WI38 (cell line): ENCODE measurements around the gene ILF2.

Experiments
- H3K4me3 ChIP-seq: 2 replicates; pipeline ENCODE4 v1.5.1; 2011; ENCODE audit warnings: low read depth, mild to moderate bottlenecking, control low read depth, low read length
- CTCF ChIP-seq: IDR thresholded peaks from 2 replicates; pipeline ENCODE4 v1.5.1; 2012; ENCODE audit warnings: low read depth, mild to moderate bottlenecking, control low read depth, low read length

The ILF2 gene

DNA sequence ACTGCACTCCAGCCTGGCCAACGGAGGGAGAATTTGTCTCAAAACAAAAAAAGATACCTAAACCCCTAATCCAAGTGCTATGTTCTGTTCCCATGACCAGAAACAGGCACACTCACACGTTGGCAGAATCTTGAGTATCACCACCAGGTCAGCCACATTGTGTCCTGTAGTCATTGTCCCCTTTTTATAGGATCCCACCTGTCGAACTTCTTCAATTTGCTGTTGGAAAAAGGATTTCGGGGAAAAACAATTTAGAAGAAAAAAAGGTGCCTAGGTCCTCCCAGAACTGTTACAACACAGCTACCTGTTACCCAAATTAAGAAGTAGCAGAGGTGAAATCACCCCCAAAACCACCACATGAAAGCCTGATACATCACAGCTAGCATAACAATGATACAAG lies 3.4 kb downstream of the ILF2 start:
- no peak overlapping the region for H3K4me3 ChIP-seq

DNA sequence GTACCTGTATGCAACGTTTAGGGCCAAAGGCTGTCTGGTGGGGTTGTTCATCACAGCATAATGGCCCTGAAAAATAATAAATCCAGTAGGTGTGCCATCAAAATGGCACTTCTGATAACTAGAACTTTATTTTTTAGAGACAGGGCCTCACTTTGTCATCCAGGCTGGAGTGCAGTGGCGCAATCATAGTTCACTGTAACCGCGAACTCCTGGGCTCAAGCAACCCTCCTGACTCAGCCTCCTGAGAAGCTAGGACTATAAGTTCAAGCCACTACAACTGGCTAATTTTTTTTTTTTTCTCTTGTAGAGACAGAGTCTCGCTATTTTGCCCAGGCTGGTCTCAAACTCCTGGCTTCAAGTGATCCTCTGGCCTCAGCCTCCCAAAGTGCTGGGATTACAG lies 7.6 kb downstream of the ILF2 start:
- TF ChIP-seq CTCF = no peak
- no peak overlapping the region for H3K4me3 ChIP-seq

More for the DNA sequence above, 3.4 kb downstream of the ILF2 start:
- TF ChIP-seq CTCF = no peak

DNA sequence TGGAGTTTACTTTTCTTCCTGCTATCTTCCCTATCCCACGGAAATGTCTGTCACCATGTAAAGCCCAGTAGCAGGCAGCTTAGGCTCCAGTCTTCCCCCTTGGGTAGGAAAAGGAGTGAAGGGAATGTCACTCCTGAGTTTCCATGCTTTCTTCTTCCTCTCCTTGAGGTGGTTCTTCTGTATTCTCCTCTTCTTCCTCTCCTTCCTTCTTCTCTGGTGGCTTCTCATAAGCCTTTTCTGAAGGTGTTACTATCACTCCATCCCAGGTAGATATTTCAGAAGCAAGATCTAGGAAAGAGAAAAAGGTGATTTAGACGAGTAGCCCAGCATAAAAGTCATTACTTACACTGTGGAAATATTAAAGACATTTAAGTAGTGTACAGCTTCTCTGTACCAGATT lies 8.5 kb downstream of the ILF2 start:
- TF ChIP-seq CTCF = no peak
- no peak overlapping the region for H3K4me3 ChIP-seq

DNA sequence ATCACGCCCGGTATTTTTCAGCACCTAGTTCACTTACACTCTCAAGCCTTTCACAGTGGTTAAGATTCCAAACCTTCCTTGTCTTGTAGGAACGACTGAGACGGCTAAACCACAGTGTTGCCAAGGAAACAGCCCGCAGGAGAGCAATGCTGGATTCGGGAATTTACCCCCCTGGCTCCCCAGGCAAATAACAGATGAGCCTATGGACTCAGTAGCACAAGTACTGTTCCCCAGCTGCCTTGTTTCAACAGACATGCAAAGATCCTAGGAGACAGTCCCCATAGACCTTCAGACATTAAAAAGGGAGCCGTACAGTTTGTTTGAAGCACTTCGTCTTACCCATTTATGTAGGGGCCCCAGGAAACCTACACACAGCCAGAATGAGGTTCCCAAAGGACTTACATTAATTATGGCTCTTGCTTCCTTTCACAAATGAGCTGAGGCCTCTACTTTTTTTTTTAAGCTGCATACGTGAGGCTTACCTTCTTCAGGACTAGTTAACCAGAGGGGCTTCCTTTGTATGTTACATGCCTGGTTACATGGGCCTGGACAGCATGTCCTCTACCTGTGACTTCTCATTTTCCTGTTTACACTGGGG lies 9.6 kb downstream of the ILF2 start:
- H3K4me3 ChIP-seq = no peak overlapping the region
- TF ChIP-seq CTCF = no peak

DNA sequence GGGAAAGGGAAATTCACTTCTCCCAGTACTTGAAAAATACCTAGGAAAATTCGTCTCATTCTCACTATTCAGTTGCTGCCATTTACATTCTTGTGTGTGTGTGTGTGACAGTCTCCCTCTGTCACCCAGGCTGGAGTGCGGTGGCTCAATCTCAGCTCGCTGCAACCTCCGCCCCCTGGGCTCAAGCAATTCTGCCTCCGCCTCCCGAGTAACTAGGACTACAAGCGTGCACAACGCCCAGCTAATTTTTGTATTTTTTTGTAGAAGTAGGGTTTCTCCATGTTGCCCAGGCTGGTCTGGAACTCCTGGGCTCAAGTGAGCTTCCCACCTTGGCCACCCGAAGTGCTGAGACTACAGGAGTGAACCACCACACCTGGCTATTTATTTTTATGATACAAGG lies 11.1 kb downstream of the ILF2 start:
- H3K4me3 ChIP-seq = peak overlapping the region; percentile 89
- TF ChIP-seq CTCF = no peak

- H3K4me3 ChIP-seq = peak overlapping the region; percentile 89
- TF ChIP-seq CTCF = no peak
Measured at GRCh38 chr1:153659175-153659534, 11.6 kb downstream of the ILF2 start.

DNA sequence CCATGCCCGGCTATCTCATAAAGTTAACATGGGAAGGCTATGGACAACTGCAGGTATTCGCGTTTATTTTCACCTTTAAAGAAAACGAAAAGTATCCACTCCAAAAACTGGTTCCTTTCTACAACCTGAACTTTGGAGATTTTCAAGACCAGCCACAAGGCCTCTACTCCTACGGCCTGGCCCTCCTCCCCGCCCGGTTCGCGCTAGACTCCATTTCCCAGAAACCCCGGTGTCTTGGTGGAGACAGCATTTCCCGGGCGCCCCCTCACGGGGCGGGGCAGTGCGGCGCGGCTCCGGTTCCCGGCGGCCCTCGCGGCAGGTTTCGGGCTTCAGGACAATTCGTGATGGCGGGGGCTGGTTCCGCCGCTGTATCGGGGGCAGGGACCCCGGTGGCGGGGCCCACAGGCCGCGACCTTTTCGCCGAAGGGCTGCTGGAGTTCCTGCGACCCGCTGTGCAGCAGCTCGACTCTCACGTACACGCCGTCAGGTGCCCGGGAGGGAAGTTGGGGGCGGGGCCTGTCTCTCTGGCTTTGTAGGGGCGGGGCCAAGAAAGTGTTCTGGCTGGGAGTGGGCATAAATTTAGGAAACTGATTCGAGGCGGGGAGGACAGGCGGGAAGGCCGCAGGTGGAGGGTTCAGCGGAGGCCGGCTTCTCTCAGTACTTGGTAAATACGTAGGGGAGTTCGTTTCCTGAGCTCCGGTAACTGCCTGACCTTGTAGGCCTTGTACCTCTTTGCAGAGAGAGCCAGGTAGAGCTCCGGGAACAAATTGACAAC lies 12.2 kb downstream of the ILF2 start, which contains the start of gene SNAPIN:
Gene SNAPIN, plus strand, starts transcription at position 304 of the 775 bp plus-strand sequence. Its CDS starts 41 bp downstream, at position 345.
- no peak for TF ChIP-seq CTCF
- peak within 1 kb of the TSS; percentile 89 for H3K4me3 ChIP-seq
